GM19455 (cell line): ENCODE results near the gene SIM2.

ENCODE experiments used
- ATAC-seq: cut with Tn5 transposase; IDR thresholded peaks from one replicate; pipeline ENCODE4 v1.9.1; 2021; ENCODE audit not compliant: unreplicated experiment

The SIM2 gene

GRCh38 chr21:36735201-36735515 lies 36.2 kb downstream of the SIM2 start:
- ATAC-seq, result no peak

- no peak for ATAC-seq
Measured at GRCh38 chr21:36735724-36736320, 36.9 kb downstream of the SIM2 start.

GRCh38 chr21:36738489-36739126 lies 39.7 kb downstream of the SIM2 start:
- no peak for ATAC-seq

- no peak for ATAC-seq
Measured at GRCh38 chr21:36741506-36741905, 42.6 kb downstream of the SIM2 start.

GRCh38 chr21:36743008-36743407 lies 44.1 kb downstream of the SIM2 start:
- ATAC-seq, result no peak

GRCh38 chr21:36743446-36743845 lies 44.5 kb downstream of the SIM2 start:
- ATAC-seq, result no peak

GRCh38 chr21:36744190-36744559 lies 45.3 kb downstream of the SIM2 start:
- ATAC-seq, result no peak

GRCh38 chr21:36744560-36745231 lies 45.8 kb downstream of the SIM2 start:
- no peak for ATAC-seq

- no peak for ATAC-seq
Measured at GRCh38 chr21:36745459-36745858, 46.5 kb downstream of the SIM2 start.

GRCh38 chr21:36747041-36747814 lies 48.3 kb downstream of the SIM2 start:
- no peak for ATAC-seq

GRCh38 chr21:36747815-36748383 lies 49.0 kb downstream of the SIM2 start:
- no peak for ATAC-seq

- no peak for ATAC-seq
Measured at GRCh38 chr21:36749935-36750575, 51.1 kb downstream of the SIM2 start.

GRCh38 chr21:36750576-36750959 lies 51.7 kb downstream of the SIM2 start:
- no peak for ATAC-seq

GRCh38 chr21:36751383-36751782 lies 52.5 kb downstream of the SIM2 start:
- ATAC-seq, result no peak

- ATAC-seq, result no peak
Measured at GRCh38 chr21:36753556-36753955, 54.6 kb downstream of the SIM2 start.

GRCh38 chr21:36754241-36754898 lies 55.5 kb downstream of the SIM2 start:
- ATAC-seq, result no peak

- ATAC-seq, result no peak
Measured at GRCh38 chr21:36756527-36756926, 57.6 kb downstream of the SIM2 start.

GRCh38 chr21:36757196-36757595 lies 58.3 kb downstream of the SIM2 start:
- no peak for ATAC-seq

- no peak for ATAC-seq
Measured at GRCh38 chr21:36759348-36760083, 60.6 kb downstream of the SIM2 start.

GRCh38 chr21:36761685-36762084 lies 62.8 kb downstream of the SIM2 start:
- ATAC-seq, result no peak
